Measurements from ENCODE around the gene TULP1.

The TULP1 gene

GRCh38 chr6:35512740-35513139 is at the start of gene TULP1:
TULP1 (minus strand) TSS chr6:35512896; CDS start chr6:35512858, 38 bp downstream.
- no peak for DNase-seq (ENCODE audit: low read depth)
- TF ChIP-seq CTCF (IDR thresholded peaks at IDR 0.05; ENCODE audit: insufficient read depth, low read depth, low read length, missing control alignments): no peak
- no peak within 1 kb of the TSS for H3K4me3 ChIP-seq (ENCODE audit: low read depth, low read length)

GRCh38 chr6:35562060-35562459 is 49.4 kb upstream of the TULP1 start:
- DNase-seq (ENCODE audit: low read depth): no peak
- H3K4me3 ChIP-seq (ENCODE audit: low read depth, low read length): no peak overlapping the region
- no peak for TF ChIP-seq CTCF (IDR thresholded peaks at IDR 0.05; ENCODE audit: insufficient read depth, low read depth, low read length, missing control alignments)

- DNase-seq (ENCODE audit: low read depth): no peak
- no peak for TF ChIP-seq CTCF (IDR thresholded peaks at IDR 0.05; ENCODE audit: insufficient read depth, low read depth, low read length, missing control alignments)
- no peak overlapping the region for H3K4me3 ChIP-seq (ENCODE audit: low read depth, low read length)
Observed at GRCh38 chr6:35561113-35561512, 48.4 kb upstream of the TULP1 start.

- no peak for TF ChIP-seq CTCF (IDR thresholded peaks at IDR 0.05; ENCODE audit: insufficient read depth, low read depth, low read length, missing control alignments)
- H3K4me3 ChIP-seq (ENCODE audit: low read depth, low read length): no peak overlapping the region
- DNase-seq (ENCODE audit: low read depth): no peak
Observed at GRCh38 chr6:35558571-35558970, 45.9 kb upstream of the TULP1 start.

GRCh38 chr6:35557239-35557638 is 44.5 kb upstream of the TULP1 start:
- no peak for DNase-seq (ENCODE audit: low read depth)
- H3K4me3 ChIP-seq (ENCODE audit: low read depth, low read length): no peak overlapping the region
- no peak for TF ChIP-seq CTCF (IDR thresholded peaks at IDR 0.05; ENCODE audit: insufficient read depth, low read depth, low read length, missing control alignments)

- no peak for TF ChIP-seq CTCF (IDR thresholded peaks at IDR 0.05; ENCODE audit: insufficient read depth, low read depth, low read length, missing control alignments)
- no peak overlapping the region for H3K4me3 ChIP-seq (ENCODE audit: low read depth, low read length)
- DNase-seq (ENCODE audit: low read depth): no peak
Observed at GRCh38 chr6:35554811-35555210, 42.1 kb upstream of the TULP1 start.

- TF ChIP-seq CTCF (IDR thresholded peaks at IDR 0.05; ENCODE audit: insufficient read depth, low read depth, low read length, missing control alignments): no peak
- no peak for DNase-seq (ENCODE audit: low read depth)
- no peak overlapping the region for H3K4me3 ChIP-seq (ENCODE audit: low read depth, low read length)
Observed at GRCh38 chr6:35553315-35553714, 40.6 kb upstream of the TULP1 start.
